GM23338 (cell line): Measurements from ENCODE around the gene PTH1R. TPM values are rescaled to one million over a fixed set of nuclear protein-coding genes. Genes with fewer than 3 reads are reported as not detected.

Source experiments
- ATAC-seq: fragments of 200-7000 bp; cut with Tn5 transposase; 3 replicates; pipeline ENCODE4 v1.9.1; 2020
- DNase-seq: peaks from one replicate; pipeline ENCODE4 v3.0.0-alpha.2; 2015; ENCODE audit warnings: low spot score
- H2AFZ ChIP-seq: fragments of 200-600 bp; sonication (generic); 2 replicates; pipeline ENCODE4 v1.8.0; 2016; ENCODE audit warnings: antibody characterized with exemption, mild to moderate bottlenecking, moderate library complexity
- H3F3A ChIP-seq: fragments of 200-600 bp; sonication (generic); replicated peaks from 2 replicates; pipeline ENCODE4 v1.8.0; 2017; ENCODE audit warnings: antibody characterized with exemption, mixed run types, low read depth
- H3K27ac ChIP-seq: fragments of 200-600 bp; sonication (generic); 2 replicates; pipeline ENCODE4 v1.6.1; 2016; ENCODE audit warnings: low read depth
- H3K27me3 ChIP-seq: fragments of 200-600 bp; sonication (generic); 2 replicates; pipeline ENCODE4 v1.8.0; 2016; ENCODE audit warnings: mild to moderate bottlenecking, mixed run types, moderate library complexity; ENCODE audit not compliant: insufficient read depth
- H3K36me3 ChIP-seq: fragments of 200-600 bp; sonication (generic); 2 replicates; pipeline ENCODE4 v1.8.0; 2016; ENCODE audit warnings: mild to moderate bottlenecking; ENCODE audit not compliant: insufficient read depth
- H3K4me1 ChIP-seq: fragments of 200-600 bp; sonication (generic); 2 replicates; pipeline ENCODE4 v1.8.0; 2016; ENCODE audit warnings: mild to moderate bottlenecking, moderate library complexity; ENCODE audit not compliant: insufficient read depth
- H3K4me2 ChIP-seq: fragments of 200-600 bp; sonication (generic); 2 replicates; pipeline ENCODE4 v1.7.1; 2017; ENCODE audit warnings: mixed run types
- H3K4me3 ChIP-seq: fragments of 200-600 bp; sonication (generic); 2 replicates; pipeline ENCODE4 v1.6.1; 2016; ENCODE audit warnings: mixed run types
- H3K79me2 ChIP-seq: fragments of 200-600 bp; sonication (generic); replicated peaks from 2 replicates; pipeline ENCODE4 v1.8.0; 2017; ENCODE audit warnings: mild to moderate bottlenecking; ENCODE audit not compliant: insufficient read depth
- H3K9me2 ChIP-seq: fragments of 200-600 bp; sonication (generic); 2 replicates; pipeline ENCODE4 v1.8.0; 2017; ENCODE audit not compliant: insufficient read depth
- H4K20me1 ChIP-seq: fragments of 200-600 bp; sonication (generic); replicated peaks from 2 replicates; pipeline ENCODE4 v1.8.0; 2017; ENCODE audit warnings: mild to moderate bottlenecking; ENCODE audit not compliant: insufficient read depth
- H3K27ac Mint-ChIP-seq: 2 replicates; pipeline ENCODE4 v1.8.0; 2020; ENCODE audit warnings: inconsistent platforms, mild to moderate bottlenecking, moderate library complexity, mixed read lengths
- H3K27me3 Mint-ChIP-seq: 3 replicates; pipeline ENCODE4 v1.8.0; 2022; ENCODE audit warnings: low read depth, mild to moderate bottlenecking, moderate library complexity, mixed read lengths, inconsistent platforms; ENCODE audit not compliant: insufficient read depth, poor library complexity
- H3K36me3 Mint-ChIP-seq: 3 replicates; pipeline ENCODE4 v1.8.0; 2021; ENCODE audit warnings: low read depth, mild to moderate bottlenecking, inconsistent platforms, moderate library complexity, mixed read lengths
- H3K4me1 Mint-ChIP-seq: 3 replicates; pipeline ENCODE4 v1.8.0; 2020; ENCODE audit warnings: mild to moderate bottlenecking, inconsistent platforms, mixed read lengths
- H3K4me3 Mint-ChIP-seq: 3 replicates; pipeline ENCODE4 v1.8.0; 2021; ENCODE audit warnings: moderate library complexity, mild to moderate bottlenecking, inconsistent platforms, mixed read lengths
- H3K9me3 Mint-ChIP-seq: 3 replicates; pipeline ENCODE4 v1.8.0; 2020; ENCODE audit warnings: moderate library complexity, mild to moderate bottlenecking, inconsistent platforms, mixed read lengths
- CREB1 ChIP-seq: fragments of 250-450 bp; sonication (Bioruptor Pico); IDR thresholded peaks from 2 replicates; pipeline ENCODE4 v1.5.0; 2020; ENCODE audit warnings: low read depth, mild to moderate bottlenecking, moderate library complexity
- EZH2 ChIP-seq: fragments of 200-600 bp; sonication (generic); IDR thresholded peaks from one replicate; pipeline ENCODE4 v1.8.0; 2017; ENCODE audit warnings: antibody characterized with exemption, mild to moderate bottlenecking, low read depth; ENCODE audit not compliant: unreplicated experiment
- EZH2phosphoT487 ChIP-seq: fragments of 200-600 bp; sonication (generic); IDR thresholded peaks from one replicate; pipeline ENCODE4 v1.8.1; 2018; ENCODE audit warnings: antibody characterized with exemption; ENCODE audit not compliant: unreplicated experiment
- JUNB ChIP-seq: IDR thresholded peaks from one replicate; pipeline ENCODE4 v1.6.1; 2016; ENCODE audit warnings: antibody characterized with exemption; ENCODE audit not compliant: unreplicated experiment
- NANOG ChIP-seq: IDR thresholded peaks from 2 replicates; pipeline ENCODE4 v1.6.1; 2016; ENCODE audit warnings: antibody characterized with exemption, borderline replicate concordance
- POLR2AphosphoS5 ChIP-seq: IDR thresholded peaks from 2 replicates; pipeline ENCODE4 v1.6.1; 2016; ENCODE audit warnings: antibody characterized with exemption, low read depth
- REST ChIP-seq: IDR thresholded peaks from one replicate; pipeline ENCODE4 v1.6.1; 2018; ENCODE audit warnings: antibody characterized with exemption; ENCODE audit not compliant: unreplicated experiment
- STAT1 ChIP-seq: IDR thresholded peaks from one replicate; pipeline ENCODE4 v1.6.1; 2016; ENCODE audit warnings: antibody characterized with exemption; ENCODE audit not compliant: unreplicated experiment
- ZNF114 ChIP-seq: fragments of 250-450 bp; sonication (Bioruptor Pico); IDR thresholded peaks from 2 replicates; pipeline ENCODE4 v1.5.0; 2020; ENCODE audit warnings: mild to moderate bottlenecking, moderate library complexity
- ZNF331 ChIP-seq: fragments of 250-450 bp; sonication (Bioruptor Pico); IDR thresholded peaks from 2 replicates; pipeline ENCODE4 v1.5.0; 2020; ENCODE audit warnings: low read depth, mild to moderate bottlenecking, moderate library complexity
- polyA plus RNA-seq: library from polyadenylated mRNA; unstranded; fragments of >200 nt; fragmentation: Nextera tagmentation; extraction: Ambion mirVana; gene quantifications from 2 replicates; pipeline ENCODE4 v1.2.1, GENCODE V29; 2016
- total RNA-seq: library from RNA; depleted of rRNA; stranded (reverse); fragments of >200 nt; shearing (Covaris generic); gene quantifications from 2 replicates; pipeline ENCODE4 v1.2.3, GENCODE V29; 2014
- TF ChIP-seq, protein P1 (sequence below): fragments of 250-450 bp; sonication (Bioruptor Pico); IDR thresholded peaks from 2 replicates; pipeline ENCODE4 v1.5.0; 2020; ENCODE audit warnings: mild to moderate bottlenecking, moderate library complexity
- TF ChIP-seq, protein P2 (sequence below): IDR thresholded peaks from 2 replicates; pipeline ENCODE4 v1.6.1; 2016; ENCODE audit warnings: antibody characterized with exemption
- TF ChIP-seq, protein P3 (sequence below), 2 experiments: fragments of 200-600 bp in 1 of 2; sonication (generic) in 1 of 2; conservative IDR thresholded peaks; 2 replicates each; pipeline versions ENCODE4 v1.5.1 to v1.6.1; 2016 to 2017; ENCODE audit warnings: antibody characterized with exemption in 2 of 2, low read depth in 2 of 2, mild to moderate bottlenecking in 2 of 2, moderate library complexity in 1 of 2

The PTH1R gene
- total and polyA plus RNA-seq, 2 experiments from 2014 or later, result 1.3 to 1.9 TPM

DNA sequence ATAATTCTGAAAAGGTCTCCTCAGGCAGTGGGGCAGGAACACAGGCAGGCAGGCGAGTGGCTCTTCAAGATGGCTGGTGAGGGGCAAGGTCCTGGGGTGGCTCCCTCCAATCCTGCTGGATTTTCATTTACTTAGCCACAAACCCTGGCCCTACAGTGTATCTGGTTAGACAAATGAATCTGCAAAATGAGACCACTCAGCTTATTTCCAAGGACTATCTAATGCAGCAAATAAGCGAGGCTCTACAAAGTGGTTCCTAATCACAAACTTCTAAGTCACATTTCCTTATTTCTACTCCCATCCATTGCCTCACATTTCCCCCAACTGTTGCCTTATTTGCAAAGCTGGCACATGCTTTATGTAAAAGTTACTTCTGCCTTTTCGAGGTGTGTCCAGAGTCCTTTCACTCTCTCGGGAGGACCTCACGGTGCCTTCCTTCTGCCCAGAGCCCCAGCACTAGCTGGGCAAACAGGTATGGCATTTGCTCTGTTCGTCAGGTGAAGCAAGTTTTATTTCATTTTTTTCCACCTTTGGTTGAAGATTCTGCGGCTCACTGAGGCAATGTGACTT is 58.6 kb downstream of the PTH1R start:
- no peak overlapping the region for H2AFZ ChIP-seq
- no peaks in the 10 kb centered on the region for H3K9me3 Mint-ChIP-seq
- peaks cover 3% of the 10 kb centered on the region for H3K27me3 Mint-ChIP-seq
- H3K36me3 Mint-ChIP-seq, result peaks cover 30% of the 10 kb centered on the region
- peak overlapping the region; percentile 75 for H3K27ac ChIP-seq
- TF ChIP-seq REST, result no peak
- TF ChIP-seq CREB1 (CRISPR knock-in tag), result no peak
- TF ChIP-seq JUNB, result no peak
- no peak for TF ChIP-seq NANOG
- no peak for TF ChIP-seq ZNF114 (CRISPR knock-in tag)
- no peak for TF ChIP-seq EZH2
- TF ChIP-seq, protein P1, sequence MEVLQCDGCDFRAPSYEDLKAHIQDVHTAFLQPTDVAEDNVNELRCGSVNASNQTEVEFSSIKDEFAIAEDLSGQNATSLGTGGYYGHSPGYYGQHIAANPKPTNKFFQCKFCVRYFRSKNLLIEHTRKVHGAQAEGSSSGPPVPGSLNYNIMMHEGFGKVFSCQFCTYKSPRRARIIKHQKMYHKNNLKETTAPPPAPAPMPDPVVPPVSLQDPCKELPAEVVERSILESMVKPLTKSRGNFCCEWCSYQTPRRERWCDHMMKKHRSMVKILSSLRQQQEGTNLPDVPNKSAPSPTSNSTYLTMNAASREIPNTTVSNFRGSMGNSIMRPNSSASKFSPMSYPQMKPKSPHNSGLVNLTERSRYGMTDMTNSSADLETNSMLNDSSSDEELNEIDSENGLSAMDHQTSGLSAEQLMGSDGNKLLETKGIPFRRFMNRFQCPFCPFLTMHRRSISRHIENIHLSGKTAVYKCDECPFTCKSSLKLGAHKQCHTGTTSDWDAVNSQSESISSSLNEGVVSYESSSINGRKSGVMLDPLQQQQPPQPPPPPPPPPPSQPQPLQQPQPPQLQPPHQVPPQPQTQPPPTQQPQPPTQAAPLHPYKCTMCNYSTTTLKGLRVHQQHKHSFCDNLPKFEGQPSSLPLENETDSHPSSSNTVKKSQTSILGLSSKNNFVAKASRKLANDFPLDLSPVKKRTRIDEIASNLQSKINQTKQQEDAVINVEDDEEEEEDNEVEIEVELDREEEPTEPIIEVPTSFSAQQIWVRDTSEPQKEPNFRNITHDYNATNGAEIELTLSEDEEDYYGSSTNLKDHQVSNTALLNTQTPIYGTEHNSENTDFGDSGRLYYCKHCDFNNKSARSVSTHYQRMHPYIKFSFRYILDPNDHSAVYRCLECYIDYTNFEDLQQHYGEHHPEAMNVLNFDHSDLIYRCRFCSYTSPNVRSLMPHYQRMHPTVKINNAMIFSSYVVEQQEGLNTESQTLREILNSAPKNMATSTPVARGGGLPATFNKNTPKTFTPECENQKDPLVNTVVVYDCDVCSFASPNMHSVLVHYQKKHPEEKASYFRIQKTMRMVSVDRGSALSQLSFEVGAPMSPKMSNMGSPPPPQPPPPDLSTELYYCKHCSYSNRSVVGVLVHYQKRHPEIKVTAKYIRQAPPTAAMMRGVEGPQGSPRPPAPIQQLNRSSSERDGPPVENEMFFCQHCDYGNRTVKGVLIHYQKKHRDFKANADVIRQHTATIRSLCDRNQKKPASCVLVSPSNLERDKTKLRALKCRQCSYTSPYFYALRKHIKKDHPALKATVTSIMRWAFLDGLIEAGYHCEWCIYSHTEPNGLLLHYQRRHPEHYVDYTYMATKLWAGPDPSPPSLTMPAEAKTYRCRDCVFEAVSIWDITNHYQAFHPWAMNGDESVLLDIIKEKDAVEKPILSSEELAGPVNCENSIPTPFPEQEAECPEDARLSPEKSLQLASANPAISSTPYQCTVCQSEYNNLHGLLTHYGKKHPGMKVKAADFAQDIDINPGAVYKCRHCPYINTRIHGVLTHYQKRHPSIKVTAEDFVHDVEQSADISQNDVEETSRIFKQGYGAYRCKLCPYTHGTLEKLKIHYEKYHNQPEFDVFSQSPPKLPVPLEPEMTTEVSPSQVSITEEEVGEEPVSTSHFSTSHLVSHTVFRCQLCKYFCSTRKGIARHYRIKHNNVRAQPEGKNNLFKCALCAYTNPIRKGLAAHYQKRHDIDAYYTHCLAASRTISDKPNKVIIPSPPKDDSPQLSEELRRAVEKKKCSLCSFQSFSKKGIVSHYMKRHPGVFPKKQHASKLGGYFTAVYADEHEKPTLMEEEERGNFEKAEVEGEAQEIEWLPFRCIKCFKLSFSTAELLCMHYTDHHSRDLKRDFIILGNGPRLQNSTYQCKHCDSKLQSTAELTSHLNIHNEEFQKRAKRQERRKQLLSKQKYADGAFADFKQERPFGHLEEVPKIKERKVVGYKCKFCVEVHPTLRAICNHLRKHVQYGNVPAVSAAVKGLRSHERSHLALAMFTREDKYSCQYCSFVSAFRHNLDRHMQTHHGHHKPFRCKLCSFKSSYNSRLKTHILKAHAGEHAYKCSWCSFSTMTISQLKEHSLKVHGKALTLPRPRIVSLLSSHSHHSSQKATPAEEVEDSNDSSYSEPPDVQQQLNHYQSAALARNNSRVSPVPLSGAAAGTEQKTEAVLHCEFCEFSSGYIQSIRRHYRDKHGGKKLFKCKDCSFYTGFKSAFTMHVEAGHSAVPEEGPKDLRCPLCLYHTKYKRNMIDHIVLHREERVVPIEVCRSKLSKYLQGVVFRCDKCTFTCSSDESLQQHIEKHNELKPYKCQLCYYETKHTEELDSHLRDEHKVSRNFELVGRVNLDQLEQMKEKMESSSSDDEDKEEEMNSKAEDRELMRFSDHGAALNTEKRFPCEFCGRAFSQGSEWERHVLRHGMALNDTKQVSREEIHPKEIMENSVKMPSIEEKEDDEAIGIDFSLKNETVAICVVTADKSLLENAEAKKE (CRISPR knock-in tag), result no peak
- no peak for TF ChIP-seq STAT1
- TF ChIP-seq POLR2AphosphoS5, result no peak
- TF ChIP-seq, protein P2, sequence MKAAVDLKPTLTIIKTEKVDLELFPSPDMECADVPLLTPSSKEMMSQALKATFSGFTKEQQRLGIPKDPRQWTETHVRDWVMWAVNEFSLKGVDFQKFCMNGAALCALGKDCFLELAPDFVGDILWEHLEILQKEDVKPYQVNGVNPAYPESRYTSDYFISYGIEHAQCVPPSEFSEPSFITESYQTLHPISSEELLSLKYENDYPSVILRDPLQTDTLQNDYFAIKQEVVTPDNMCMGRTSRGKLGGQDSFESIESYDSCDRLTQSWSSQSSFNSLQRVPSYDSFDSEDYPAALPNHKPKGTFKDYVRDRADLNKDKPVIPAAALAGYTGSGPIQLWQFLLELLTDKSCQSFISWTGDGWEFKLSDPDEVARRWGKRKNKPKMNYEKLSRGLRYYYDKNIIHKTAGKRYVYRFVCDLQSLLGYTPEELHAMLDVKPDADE, result no peak
- no peak for TF ChIP-seq ZNF331 (CRISPR knock-in tag)
- TF ChIP-seq, protein P3, sequence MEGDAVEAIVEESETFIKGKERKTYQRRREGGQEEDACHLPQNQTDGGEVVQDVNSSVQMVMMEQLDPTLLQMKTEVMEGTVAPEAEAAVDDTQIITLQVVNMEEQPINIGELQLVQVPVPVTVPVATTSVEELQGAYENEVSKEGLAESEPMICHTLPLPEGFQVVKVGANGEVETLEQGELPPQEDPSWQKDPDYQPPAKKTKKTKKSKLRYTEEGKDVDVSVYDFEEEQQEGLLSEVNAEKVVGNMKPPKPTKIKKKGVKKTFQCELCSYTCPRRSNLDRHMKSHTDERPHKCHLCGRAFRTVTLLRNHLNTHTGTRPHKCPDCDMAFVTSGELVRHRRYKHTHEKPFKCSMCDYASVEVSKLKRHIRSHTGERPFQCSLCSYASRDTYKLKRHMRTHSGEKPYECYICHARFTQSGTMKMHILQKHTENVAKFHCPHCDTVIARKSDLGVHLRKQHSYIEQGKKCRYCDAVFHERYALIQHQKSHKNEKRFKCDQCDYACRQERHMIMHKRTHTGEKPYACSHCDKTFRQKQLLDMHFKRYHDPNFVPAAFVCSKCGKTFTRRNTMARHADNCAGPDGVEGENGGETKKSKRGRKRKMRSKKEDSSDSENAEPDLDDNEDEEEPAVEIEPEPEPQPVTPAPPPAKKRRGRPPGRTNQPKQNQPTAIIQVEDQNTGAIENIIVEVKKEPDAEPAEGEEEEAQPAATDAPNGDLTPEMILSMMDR (conservative IDR thresholded peaks at IDR 0.05; ENCODE audit: low read depth in 2 of 2), result no peak
- TF ChIP-seq EZH2phosphoT487, result no peak
- H3K27ac Mint-ChIP-seq, result peak overlapping the region; percentile 76
- H3K4me3 Mint-ChIP-seq, result no peak overlapping the region
- H3F3A ChIP-seq, result 0 out of 2 replicates have a peak, but pooled peaks cover 7% of the 10 kb centered on the region
- H3K27me3 ChIP-seq, result no peaks in the 10 kb centered on the region
- H3K36me3 ChIP-seq, result no peaks in the 10 kb centered on the region; the same call in 1 of the 2 replicates
- H3K4me3 ChIP-seq, result no peak overlapping the region
- H3K4me1 Mint-ChIP-seq, result peaks cover 41% of the 10 kb centered on the region
- no peaks in the 10 kb centered on the region for H3K9me2 ChIP-seq
- peak overlapping the region; percentile 20 for H3K4me2 ChIP-seq
- H4K20me1 ChIP-seq, result peaks cover 55% of the 10 kb centered on the region
- ATAC-seq (no peak), DNase-seq (no peak)
- peaks cover 12% of the 10 kb centered on the region; the same call in 1 of the 2 replicates for H3K4me1 ChIP-seq
- H3K79me2 ChIP-seq, result peaks cover 67% of the 10 kb centered on the region
